OCI-LY7 (cell line): Measurements from ENCODE around the gene SPAM1. TPM values are rescaled to one million over a fixed set of nuclear protein-coding genes. Genes with fewer than 3 reads are reported as not detected.

Experiments used
- BruUV-seq: library from RNA; stranded (reverse); fragments of 400-500 nt; replicated peaks from 2 replicates; lab custom pipeline; 2021; lab: Mats Ljungman, UMichigan
- CTCF ChIA-PET: fragments of 300-600 bp; sonication (Branson Sonifier 250); formaldehyde crosslinking; loops from one replicate; lab custom pipeline; 2022; ENCODE audit warnings: antibody characterized with exemption; ENCODE audit not compliant: unreplicated experiment; lab: Charles Lee
- POLR2A ChIA-PET: fragments of 300-600 bp; sonication (Branson Sonifier 250); formaldehyde crosslinking; loops from one replicate; lab custom pipeline; 2022; ENCODE audit warnings: antibody characterized with exemption; lab: Charles Lee
- DNase-seq: peaks from one replicate; pipeline ENCODE4 v3.0.0-alpha.2; 2015; ENCODE audit warnings: low spot score
- H2AFZ ChIP-seq: fragments of 200-600 bp; sonication (generic), shearing (Covaris generic); 2 replicates; pipeline ENCODE4 v1.6.1; 2014; ENCODE audit warnings: mild to moderate bottlenecking, antibody characterized with exemption, low read length, moderate library complexity
- H3K27ac ChIP-seq: fragments of 200-600 bp; sonication (generic); 2 replicates; pipeline ENCODE4 v1.5.1; 2014; ENCODE audit warnings: mixed run types, low read depth, mild to moderate bottlenecking, moderate library complexity, low read length, inconsistent platforms; ENCODE audit not compliant: poor library complexity, severe bottlenecking
- H3K36me3 ChIP-seq: fragments of 200-600 bp; sonication (generic); 2 replicates; pipeline ENCODE4 v1.6.1; 2014; ENCODE audit warnings: mild to moderate bottlenecking, antibody characterized with exemption, low read length, moderate library complexity, mixed read lengths; ENCODE audit not compliant: insufficient read depth
- H3K4me1 ChIP-seq: fragments of 200-600 bp; sonication (generic); 2 replicates; pipeline ENCODE4 v1.5.1; 2014; ENCODE audit warnings: mild to moderate bottlenecking, low read length; ENCODE audit not compliant: insufficient read depth, poor library complexity, severe bottlenecking
- H3K4me2 ChIP-seq: fragments of 200-600 bp; sonication (generic); 2 replicates; pipeline ENCODE4 v1.6.1; 2014; ENCODE audit warnings: mild to moderate bottlenecking, low read length
- H3K4me3 ChIP-seq: fragments of 200-600 bp; sonication (generic); 2 replicates; pipeline ENCODE4 v1.5.1; 2014; ENCODE audit warnings: mild to moderate bottlenecking, low read depth, low read length; ENCODE audit not compliant: poor library complexity, severe bottlenecking
- H3K79me2 ChIP-seq: fragments of 200-600 bp; sonication (generic); 2 replicates; pipeline ENCODE4 v1.6.1; 2016; ENCODE audit warnings: low read depth, mild to moderate bottlenecking, low read length, moderate library complexity, mixed read lengths; ENCODE audit not compliant: insufficient read depth
- H3K9me2 ChIP-seq: fragments of 200-600 bp; sonication (generic); 2 replicates; pipeline ENCODE4 v1.6.1; 2016; ENCODE audit warnings: mild to moderate bottlenecking, low read length, mixed read lengths; ENCODE audit not compliant: insufficient read depth
- H3K9me3 ChIP-seq: fragments of 200-600 bp; sonication (generic); 2 replicates; pipeline ENCODE4 v1.6.1; 2014; ENCODE audit warnings: mild to moderate bottlenecking, mixed run types, low read length, mixed read lengths
- H4K20me1 ChIP-seq: fragments of 200-600 bp; sonication (generic); 2 replicates; pipeline ENCODE4 v1.6.1; 2014; ENCODE audit warnings: mild to moderate bottlenecking, antibody characterized with exemption, low read length, moderate library complexity, mixed read lengths; ENCODE audit not compliant: insufficient read depth
- CTCF ChIP-seq: fragments of 200-600 bp; sonication (generic); conservative IDR thresholded peaks from 2 replicates; pipeline ENCODE4 v1.5.1; 2014; ENCODE audit warnings: mild to moderate bottlenecking, antibody characterized with exemption, low read length, moderate library complexity, mixed read lengths
- EZH2phosphoT487 ChIP-seq: fragments of 200-600 bp; sonication (generic); IDR thresholded peaks from 2 replicates; pipeline ENCODE4 v1.6.1; 2018; ENCODE audit warnings: low read depth, borderline replicate concordance, mild to moderate bottlenecking, mixed run types, antibody characterized with exemption, low read length, moderate library complexity, mixed read lengths
- intact Hi-C: fragments of 100-400 bp; cut with micrococcal nuclease; formaldehyde crosslinking; loops from one replicate; pipeline ENCODE4 v1.10.0; 2022; ENCODE audit not compliant: unreplicated experiment
- total RNA-seq, 2 experiments: library from RNA; depleted of rRNA in 1 of 2; stranded (reverse); fragments of >200 nt in 1 of 2; shearing (Covaris generic) in 1 of 2; gene quantifications; 2 replicates each; pipeline ENCODE4 v1.2.3, GENCODE V29; 2014 to 2022

The SPAM1 gene
- total RNA-seq, 2 experiments from 2014 or later = not detected

- Histone ChIP-seq H2AFZ (no peak overlapping the region), H3K36me3 (no peaks in the 10 kb centered on the region), H3K4me3 (no peak overlapping the region), H3K79me2 (no peaks in the 10 kb centered on the region), H3K4me2 (no peak overlapping the region), H3K27ac (no peak overlapping the region), H3K9me3 (no peaks in the 10 kb centered on the region), H3K9me2 (no peaks in the 10 kb centered on the region), H3K4me1 (no peaks in the 10 kb centered on the region), H4K20me1 (no peaks in the 10 kb centered on the region)
- no TSS peak for BruUV-seq
- ChIA-PET CTCF (no interaction called here), POLR2A (interaction anchor here (1.1 kb wide), 1 partner anchor 11 kb away, joined by 6 read pairs; no protein-coding TSS in a partner anchor)
- DNase-seq = no peak
- no peak for TF ChIP-seq EZH2phosphoT487
- TF ChIP-seq CTCF = no peak
- intact Hi-C loops = no loop called here
Observed at GRCh38 chr7:123918309-123918708, 6.7 kb upstream of the SPAM1 start.

GRCh38 chr7:123923599-123923998, 1.4 kb upstream of the SPAM1 start:
- DNase-seq = no peak
- no peaks in the 10 kb centered on the region for H3K9me3 ChIP-seq
- ChIA-PET POLR2A (no interaction called here), CTCF (no interaction called here)
- H3K9me2 ChIP-seq = no peaks in the 10 kb centered on the region
- H3K79me2 ChIP-seq = no peaks in the 10 kb centered on the region
- BruUV-seq = no TSS peak
- no peaks in the 10 kb centered on the region for H3K4me1 ChIP-seq
- H2AFZ ChIP-seq = no peak overlapping the region
- no peak overlapping the region for H3K27ac ChIP-seq
- TF ChIP-seq CTCF = no peak
- no peak for TF ChIP-seq EZH2phosphoT487
- H3K36me3 ChIP-seq = no peaks in the 10 kb centered on the region
- no peaks in the 10 kb centered on the region for H4K20me1 ChIP-seq
- H3K4me3 ChIP-seq = no peak overlapping the region
- H3K4me2 ChIP-seq = no peak overlapping the region
- intact Hi-C loops = no loop called here

- no peak overlapping the region for H3K4me2 ChIP-seq
Observed at GRCh38 chr7:123929107-123929506, 4.1 kb downstream of the SPAM1 start.

More at GRCh38 chr7:123929107-123929506, 4.1 kb downstream of the SPAM1 start:
- DNase-seq = no peak
- intact Hi-C loops = no loop called here
- H3K27ac ChIP-seq = no peak overlapping the region
- no peaks in the 10 kb centered on the region for H3K9me3 ChIP-seq
- TF ChIP-seq EZH2phosphoT487 = no peak
- TF ChIP-seq CTCF = no peak
- POLR2A ChIA-PET = no interaction called here
- no TSS peak for BruUV-seq
- H3K9me2 ChIP-seq = no peaks in the 10 kb centered on the region
- no peak overlapping the region for H2AFZ ChIP-seq
- CTCF ChIA-PET = no interaction called here
- H3K79me2 ChIP-seq = no peaks in the 10 kb centered on the region
- H3K4me1 ChIP-seq = no peaks in the 10 kb centered on the region
- no peaks in the 10 kb centered on the region for H3K36me3 ChIP-seq
- no peaks in the 10 kb centered on the region for H4K20me1 ChIP-seq
- H3K4me3 ChIP-seq = no peak overlapping the region
